NB4 (cell line): ENCODE results near the gene SSTR4.

Experiments used
- DNase-seq: peaks from one replicate; pipeline ENCODE4 v3.0.0; 2010; ENCODE audit warnings: low read depth
- H3K4me3 ChIP-seq: one replicate; pipeline ENCODE4 v1.5.1; 2011; ENCODE audit warnings: mild to moderate bottlenecking, low read depth, low read length, moderate library complexity
- MYC ChIP-seq: IDR thresholded peaks from 2 replicates; pipeline ENCODE4 v1.6.1; 2011; ENCODE audit warnings: low read depth, low read length
- POLR2A ChIP-seq: IDR thresholded peaks from 2 replicates; pipeline ENCODE4 v1.6.1; 2011; ENCODE audit warnings: mild to moderate bottlenecking; ENCODE audit not compliant: insufficient read length; ENCODE audit errors: extremely low read depth
- TF ChIP-seq, protein P1 (sequence below): IDR thresholded peaks from one replicate; pipeline ENCODE4 v1.5.1; 2012; ENCODE audit warnings: low read depth, low read length
- TF ChIP-seq, protein P2 (sequence below): IDR thresholded peaks from 2 replicates; pipeline ENCODE4 v1.6.1; 2011; ENCODE audit warnings: low read depth, low read length

Gene SSTR4

DNA sequence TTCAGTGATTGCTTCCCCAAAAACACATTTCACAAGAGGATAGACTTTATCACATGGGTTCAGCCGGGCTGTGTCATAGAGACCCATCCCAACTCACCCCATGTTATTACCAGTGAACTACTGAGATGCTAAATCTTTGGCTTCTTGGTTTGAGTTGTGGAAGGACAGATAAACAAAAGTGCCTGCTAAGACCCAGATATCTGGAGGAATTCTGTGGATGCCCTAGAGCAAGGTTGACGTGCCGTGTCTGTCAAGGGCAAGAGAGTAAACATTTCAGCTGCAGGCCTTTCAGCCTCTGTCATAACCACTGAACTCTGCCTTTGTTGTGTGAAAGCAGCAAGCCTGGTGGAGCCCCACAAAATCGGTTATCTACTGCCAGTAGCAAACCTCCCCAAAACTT lies 25.5 kb downstream of the SSTR4 start:
- no peak for TF ChIP-seq POLR2A
- TF ChIP-seq MYC = no peak
- TF ChIP-seq, protein P1, sequence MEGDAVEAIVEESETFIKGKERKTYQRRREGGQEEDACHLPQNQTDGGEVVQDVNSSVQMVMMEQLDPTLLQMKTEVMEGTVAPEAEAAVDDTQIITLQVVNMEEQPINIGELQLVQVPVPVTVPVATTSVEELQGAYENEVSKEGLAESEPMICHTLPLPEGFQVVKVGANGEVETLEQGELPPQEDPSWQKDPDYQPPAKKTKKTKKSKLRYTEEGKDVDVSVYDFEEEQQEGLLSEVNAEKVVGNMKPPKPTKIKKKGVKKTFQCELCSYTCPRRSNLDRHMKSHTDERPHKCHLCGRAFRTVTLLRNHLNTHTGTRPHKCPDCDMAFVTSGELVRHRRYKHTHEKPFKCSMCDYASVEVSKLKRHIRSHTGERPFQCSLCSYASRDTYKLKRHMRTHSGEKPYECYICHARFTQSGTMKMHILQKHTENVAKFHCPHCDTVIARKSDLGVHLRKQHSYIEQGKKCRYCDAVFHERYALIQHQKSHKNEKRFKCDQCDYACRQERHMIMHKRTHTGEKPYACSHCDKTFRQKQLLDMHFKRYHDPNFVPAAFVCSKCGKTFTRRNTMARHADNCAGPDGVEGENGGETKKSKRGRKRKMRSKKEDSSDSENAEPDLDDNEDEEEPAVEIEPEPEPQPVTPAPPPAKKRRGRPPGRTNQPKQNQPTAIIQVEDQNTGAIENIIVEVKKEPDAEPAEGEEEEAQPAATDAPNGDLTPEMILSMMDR = no peak
- no peak for DNase-seq
- no peak overlapping the region for H3K4me3 ChIP-seq

- no peak overlapping the region for H3K4me3 ChIP-seq
- no peak for DNase-seq
- no peak for TF ChIP-seq POLR2A
- TF ChIP-seq, protein P1 = no peak
- TF ChIP-seq, protein P2, sequence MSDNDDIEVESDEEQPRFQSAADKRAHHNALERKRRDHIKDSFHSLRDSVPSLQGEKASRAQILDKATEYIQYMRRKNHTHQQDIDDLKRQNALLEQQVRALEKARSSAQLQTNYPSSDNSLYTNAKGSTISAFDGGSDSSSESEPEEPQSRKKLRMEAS = no peak
- no peak for TF ChIP-seq MYC
These were observed 26.1 kb downstream of the SSTR4 start for GRCh38 chr20:23061262-23061661.

- DNase-seq = peak; percentile 75
- H3K4me3 ChIP-seq = no peak overlapping the region
- TF ChIP-seq, protein P1 = peak; percentile 53
- TF ChIP-seq POLR2A (no peak), MYC (no peak)
- TF ChIP-seq, protein P2 = peak; percentile 54; the same call in 1 of the 2 replicates
These were observed 26.8 kb downstream of the SSTR4 start for GRCh38 chr20:23061734-23062561.

DNA sequence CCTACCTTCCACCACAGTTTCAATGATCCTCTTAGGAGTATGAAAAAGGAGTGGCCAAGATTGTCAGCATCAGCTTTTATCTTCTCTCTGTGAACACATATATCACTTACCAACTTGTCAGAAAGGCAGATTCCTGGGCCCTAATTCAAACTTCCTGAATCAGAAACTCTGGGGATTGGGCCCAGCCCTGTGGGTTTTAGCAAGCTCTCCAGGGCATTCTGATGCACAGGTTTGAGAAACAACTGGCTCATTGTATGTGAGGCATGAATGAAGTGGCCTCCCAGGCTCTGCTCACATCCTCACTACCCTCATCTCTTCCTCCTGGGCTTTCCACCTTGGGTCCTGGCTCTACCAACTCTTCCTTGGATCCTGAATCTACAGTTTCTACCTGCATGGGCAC lies 27.5 kb downstream of the SSTR4 start:
- TF ChIP-seq, protein P1 = no peak
- TF ChIP-seq, protein P2 = no peak
- no peak for TF ChIP-seq MYC
- no peak for TF ChIP-seq POLR2A
- H3K4me3 ChIP-seq = no peak overlapping the region
- no peak for DNase-seq

- TF ChIP-seq, protein P2 = no peak
- TF ChIP-seq MYC = no peak
- TF ChIP-seq, protein P1 = no peak
- TF ChIP-seq POLR2A = no peak
- no peak for DNase-seq
- no peak overlapping the region for H3K4me3 ChIP-seq
These were observed 28.1 kb downstream of the SSTR4 start for GRCh38 chr20:23063168-23063567.
